Sciatic nerve (tissue), 2 donors: ENCODE data around the gene FILIP1. TPM values are rescaled to one million over a fixed set of nuclear protein-coding genes. Genes with fewer than 3 reads are reported as not detected.

Experiments
- ATAC-seq: fragments of 200-7000 bp; cut with Tn5 transposase; one replicate; pipeline ENCODE4 v1.9.1; 2020; ENCODE audit warnings: mild to moderate bottlenecking, moderate library complexity
- DNase-seq: peaks from one replicate; pipeline ENCODE4 v3.0.0-alpha.2; 2020; ENCODE audit warnings: low spot score
- intact Hi-C: fragments of 100-400 bp; cut with DNase I; formaldehyde crosslinking; loops from one replicate; pipeline ENCODE4 v1.14.2; 2022
- total RNA-seq: library from RNA; stranded (reverse); fragmentation: NEBNext Ultra II Directional; extraction: Animal tissue kit (Norgen Biotek cat#: 25700); gene quantifications from one replicate; pipeline ENCODE4 v1.2.1, GENCODE V29; 2021
- donor health status: DM: no; HTN: no; CAD: no.
- donor health status: DM: no; HTN: no; CAD: no.

The FILIP1 gene
- total RNA-seq, 1 donor from 2014 or later = 40.2 TPM

GRCh38 chr6:75290136-75290945 lies 203.3 kb downstream of the FILIP1 start:
- intact Hi-C loops = no loop called here
- ATAC-seq (peak; percentile 53), DNase-seq (no peak)

GRCh38 chr6:75288023-75288422 lies 205.6 kb downstream of the FILIP1 start:
- no peak for DNase-seq
- no peak for ATAC-seq
- intact Hi-C loops = no loop called here

- no peak for ATAC-seq
- intact Hi-C loops = no loop called here
- DNase-seq = no peak
Measured at GRCh38 chr6:75287424-75287823, 206.2 kb downstream of the FILIP1 start.

- no peak for DNase-seq
- intact Hi-C loops = no loop called here
- no peak for ATAC-seq
Measured at GRCh38 chr6:75286955-75287354, 206.6 kb downstream of the FILIP1 start.

- no peak for DNase-seq
- intact Hi-C loops = no loop called here
- ATAC-seq = no peak
Measured at GRCh38 chr6:75285283-75285639, 208.3 kb downstream of the FILIP1 start.

GRCh38 chr6:75284632-75285282 lies 208.8 kb downstream of the FILIP1 start, which contains the start of gene TMEM30A:
Gene TMEM30A, minus strand, starts transcription at chr6:75284792. Its CDS starts 154 bp downstream, at chr6:75284638.
- peak; percentile 100 for ATAC-seq
- intact Hi-C loops = no loop called here
- DNase-seq = peak; percentile 97

- DNase-seq = no peak
- peak; percentile 2 for ATAC-seq
- intact Hi-C loops = no loop called here
Measured at GRCh38 chr6:75283907-75284631, 209.5 kb downstream of the FILIP1 start.

GRCh38 chr6:75282706-75283105 lies 210.9 kb downstream of the FILIP1 start:
- intact Hi-C loops = no loop called here
- ATAC-seq (no peak), DNase-seq (no peak)

- intact Hi-C loops = no loop called here
- DNase-seq (no peak), ATAC-seq (no peak)
Measured at GRCh38 chr6:75281653-75282052, 211.9 kb downstream of the FILIP1 start.

- intact Hi-C loops = no loop called here
- DNase-seq (no peak), ATAC-seq (no peak)
Measured at GRCh38 chr6:75280131-75280855, 213.3 kb downstream of the FILIP1 start.

- DNase-seq (no peak), ATAC-seq (no peak)
- intact Hi-C loops = no loop called here
Measured at GRCh38 chr6:75279418-75279817, 214.2 kb downstream of the FILIP1 start.

- intact Hi-C loops = no loop called here
- DNase-seq (no peak), ATAC-seq (no peak)
Measured at GRCh38 chr6:75278474-75279077, 215.0 kb downstream of the FILIP1 start.

- intact Hi-C loops = no loop called here
- DNase-seq (no peak), ATAC-seq (no peak)
Measured at GRCh38 chr6:75275067-75275466, 218.5 kb downstream of the FILIP1 start.

GRCh38 chr6:75273009-75273408 lies 220.6 kb downstream of the FILIP1 start:
- ATAC-seq (no peak), DNase-seq (no peak)
- intact Hi-C loops = no loop called here

GRCh38 chr6:75272145-75272840 lies 221.3 kb downstream of the FILIP1 start:
- ATAC-seq = no peak
- intact Hi-C loops = no loop called here
- no peak for DNase-seq

GRCh38 chr6:75268988-75269354 lies 224.6 kb downstream of the FILIP1 start:
- intact Hi-C loops = no loop called here
- ATAC-seq = no peak
- DNase-seq = no peak

- ATAC-seq = no peak
- DNase-seq = no peak
- intact Hi-C loops = no loop called here
Measured at GRCh38 chr6:75268121-75268987, 225.2 kb downstream of the FILIP1 start.

- no peak for DNase-seq
- intact Hi-C loops = no loop called here
- ATAC-seq = no peak
Measured at GRCh38 chr6:75267461-75267860, 226.1 kb downstream of the FILIP1 start.
